Smooth muscle cell (in vitro differentiated cells): ENCODE data around the gene GPR62. TPM values are rescaled to one million over a fixed set of nuclear protein-coding genes. Genes with fewer than 3 reads are reported as not detected.
A peak's percentile ranks its signal among the peaks of the same experiment; 100 is the strongest.

Experiments used
- DNase-seq: peaks from one replicate; lab custom pipeline; 2025; ENCODE audit not compliant: unreplicated experiment; lab: John Stamatoyannopoulos, UW
- H2AFZ ChIP-seq: fragments of 200-600 bp; sonication (generic); 2 replicates; pipeline ENCODE4 v1.6.0; 2016; ENCODE audit warnings: antibody characterized with exemption, low read depth, mild to moderate bottlenecking
- H3F3A ChIP-seq: fragments of 200-600 bp; sonication (generic); 2 replicates; pipeline ENCODE4 v1.6.0; 2017; ENCODE audit warnings: antibody characterized with exemption, low read depth
- H3K27ac ChIP-seq: fragments of 200-600 bp; sonication (generic); 2 replicates; pipeline ENCODE4 v1.5.1; 2016; ENCODE audit warnings: low read depth, mild to moderate bottlenecking
- H3K27me3 ChIP-seq: fragments of 200-600 bp; sonication (generic); 2 replicates; pipeline ENCODE4 v1.6.1; 2016; ENCODE audit warnings: low read depth, mild to moderate bottlenecking
- H3K36me3 ChIP-seq: fragments of 200-600 bp; sonication (generic); 2 replicates; pipeline ENCODE4 v1.5.1; 2016; ENCODE audit warnings: low read depth
- H3K4me1 ChIP-seq: fragments of 200-600 bp; sonication (generic); 2 replicates; pipeline ENCODE4 v1.5.1; 2016; ENCODE audit warnings: low read depth
- H3K4me2 ChIP-seq: fragments of 200-600 bp; sonication (generic); 2 replicates; pipeline ENCODE4 v1.6.0; 2016; ENCODE audit warnings: mild to moderate bottlenecking
- H3K4me3 ChIP-seq: fragments of 200-600 bp; sonication (generic); 2 replicates; pipeline ENCODE4 v1.5.1; 2016; ENCODE audit warnings: mild to moderate bottlenecking
- H3K79me2 ChIP-seq: fragments of 200-600 bp; sonication (generic); 2 replicates; pipeline ENCODE4 v1.6.0; 2016; ENCODE audit warnings: low read depth, mild to moderate bottlenecking
- H3K9ac ChIP-seq: fragments of 200-600 bp; sonication (generic); 2 replicates; pipeline ENCODE4 v1.6.0; 2016; ENCODE audit warnings: low read depth
- H3K9me3 ChIP-seq: fragments of 200-600 bp; sonication (generic); replicated peaks from 2 replicates; pipeline ENCODE4 v1.5.1; 2016; ENCODE audit warnings: low read depth
- H4K20me1 ChIP-seq: fragments of 200-600 bp; sonication (generic); 2 replicates; pipeline ENCODE4 v1.6.0; 2016; ENCODE audit warnings: low read depth
- CTCF ChIP-seq: fragments of 200-600 bp; sonication (generic); IDR thresholded peaks from 2 replicates; pipeline ENCODE4 v1.5.1; 2017; ENCODE audit warnings: borderline replicate concordance, mild to moderate bottlenecking, antibody characterized with exemption; ENCODE audit not compliant: insufficient read depth, poor library complexity, severe bottlenecking
- WGBS: methylation state at CpG from one replicate; pipeline ENCODE4 v1.1.7; 2016; ENCODE audit warnings: low lambda C conversion rate; 5-methylcytosine and 5-hydroxymethylcytosine counted together
- polyA plus RNA-seq: library from polyadenylated mRNA; unstranded; fragments of >200 nt; fragmentation: Nextera tagmentation; extraction: Ambion mirVana; gene quantifications from 2 replicates; pipeline ENCODE4 v1.2.1, GENCODE V29; 2016
- total RNA-seq: library from RNA; depleted of rRNA; stranded (reverse); fragments of >200 nt; gene quantifications from 2 replicates; pipeline ENCODE4 v1.2.3, GENCODE V29; 2014

GPR62 gene
- total and polyA plus RNA-seq, 2 experiments from 2014 or later = 0.09 to 0.18 TPM

GRCh38 chr3:51977446-51978142, 22.4 kb downstream of the GPR62 start:
- DNase-seq = no peak
- no peaks in the 10 kb centered on the region for H4K20me1 ChIP-seq
- no peak overlapping the region for H3K4me3 ChIP-seq
- no peaks in the 10 kb centered on the region for H3K36me3 ChIP-seq
- peaks cover 28% of the 10 kb centered on the region for H3K4me1 ChIP-seq
- no peak overlapping the region for H3K27ac ChIP-seq
- H3F3A ChIP-seq = peaks cover 21% of the 10 kb centered on the region
- H3K4me2 ChIP-seq = no peak overlapping the region
- no peak overlapping the region for H2AFZ ChIP-seq
- no peaks in the 10 kb centered on the region for H3K9me3 ChIP-seq
- WGBS = 99% methylated on average over 9 of the region's 9 CpGs
- TF ChIP-seq CTCF = no peak
- H3K9ac ChIP-seq = no peak overlapping the region
- no peaks in the 10 kb centered on the region for H3K27me3 ChIP-seq
- H3K79me2 ChIP-seq = peaks cover 25% of the 10 kb centered on the region

- Histone ChIP-seq H3K27ac (no peak overlapping the region), H3K27me3 (no peaks in the 10 kb centered on the region), H3F3A (peaks cover 21% of the 10 kb centered on the region), H2AFZ (no peak overlapping the region), H3K79me2 (peaks cover 25% of the 10 kb centered on the region), H3K9ac (no peak overlapping the region), H3K4me2 (no peak overlapping the region), H4K20me1 (no peaks in the 10 kb centered on the region), H3K9me3 (no peaks in the 10 kb centered on the region), H3K36me3 (no peaks in the 10 kb centered on the region), H3K4me3 (no peak overlapping the region), H3K4me1 (peaks cover 28% of the 10 kb centered on the region)
- 88% methylated on average over 4 of the region's 4 CpGs for WGBS
- TF ChIP-seq CTCF = no peak
- DNase-seq = no peak
Observed at GRCh38 chr3:51978143-51978502, 22.9 kb downstream of the GPR62 start.

- TF ChIP-seq CTCF = no peak
- 98% methylated on average over 10 of the region's 10 CpGs for WGBS
- no peaks in the 10 kb centered on the region for H3K36me3 ChIP-seq
Observed at GRCh38 chr3:51980253-51980652, 25.1 kb downstream of the GPR62 start.

GRCh38 chr3:51982352-51982837, 27.2 kb downstream of the GPR62 start:
- no peaks in the 10 kb centered on the region for H3K27me3 ChIP-seq

More at GRCh38 chr3:51980253-51980652, 25.1 kb downstream of the GPR62 start:
- H3K27me3 ChIP-seq = no peaks in the 10 kb centered on the region
- no peak for DNase-seq
- no peak overlapping the region for H3K9ac ChIP-seq
- H3K9me3 ChIP-seq = no peaks in the 10 kb centered on the region
- H2AFZ ChIP-seq = no peak overlapping the region
- H3K4me1 ChIP-seq = peaks cover 23% of the 10 kb centered on the region
- no peak overlapping the region for H3K27ac ChIP-seq
- H3K4me2 ChIP-seq = no peak overlapping the region
- H3F3A ChIP-seq = peaks cover 13% of the 10 kb centered on the region
- no peak overlapping the region for H3K4me3 ChIP-seq
- H4K20me1 ChIP-seq = no peaks in the 10 kb centered on the region
- H3K79me2 ChIP-seq = peaks cover 19% of the 10 kb centered on the region

More at GRCh38 chr3:51982352-51982837, 27.2 kb downstream of the GPR62 start:
- no peaks in the 10 kb centered on the region for H3F3A ChIP-seq
- peak overlapping the region; percentile 83 for H3K4me2 ChIP-seq
- H3K79me2 ChIP-seq = peaks cover 19% of the 10 kb centered on the region
- peak overlapping the region; percentile 4 for H2AFZ ChIP-seq
- peak overlapping the region; percentile 96 for H3K27ac ChIP-seq
- peaks cover 17% of the 10 kb centered on the region for H3K4me1 ChIP-seq
- H3K9ac ChIP-seq = peak overlapping the region; percentile 80
- no peaks in the 10 kb centered on the region for H3K9me3 ChIP-seq
- WGBS = 4% methylated on average over 4 of the region's 4 CpGs
- no peaks in the 10 kb centered on the region for H3K36me3 ChIP-seq
- no peak for DNase-seq
- H3K4me3 ChIP-seq = peak overlapping the region; percentile 61
- TF ChIP-seq CTCF = peak; percentile 42
- no peaks in the 10 kb centered on the region for H4K20me1 ChIP-seq
